ENCODE data around the gene PPP1R16B. TPM values are rescaled to one million over a fixed set of nuclear protein-coding genes. Genes with fewer than 3 reads are reported as not detected.

PPP1R16B gene
- polyA plus RNA-seq, 1 donor from 2014 or later: 1.9 TPM

- Histone ChIP-seq H3K36me3 (ENCODE audit: insufficient read depth, low read length) (peaks cover 3% of the 10 kb centered on the region), H3K9me2 (ENCODE audit: insufficient read depth, low read length) (no peaks in the 10 kb centered on the region)
Measured at GRCh38 chr20:38771621-38772020, 33.9 kb upstream of the PPP1R16B start.

GRCh38 chr20:38774167-38774566, 31.3 kb upstream of the PPP1R16B start:
- Histone ChIP-seq H3K9ac (ENCODE audit: low read length) (no peak overlapping the region), H3K9me2 (ENCODE audit: insufficient read depth, low read length) (no peaks in the 10 kb centered on the region), H2AFZ (ENCODE audit: low read depth, low read length) (no peak overlapping the region), H3K4me2 (ENCODE audit: low read length) (no peak overlapping the region), H3K79me2 (replicated peaks; ENCODE audit: insufficient read depth, low read length) (no peaks in the 10 kb centered on the region), H3K4me3 (ENCODE audit: low read length) (no peak overlapping the region), H3K27me3 (ENCODE audit: insufficient read depth, low read depth, low read length) (no peaks in the 10 kb centered on the region), H4K20me1 (ENCODE audit: insufficient read depth) (no peaks in the 10 kb centered on the region), H3K27ac (ENCODE audit: low read length) (no peak overlapping the region), H3F3A (ENCODE audit: insufficient read depth, low read length, poor library complexity, severe bottlenecking) (no peaks in the 10 kb centered on the region), H3K36me3 (ENCODE audit: insufficient read depth, low read length) (peaks cover 7% of the 10 kb centered on the region), H3K9me3 (ENCODE audit: low read length) (no peaks in the 10 kb centered on the region)
- TF ChIP-seq EZH2 (IDR thresholded peaks at IDR 0.05; ENCODE audit: borderline replicate concordance, insufficient read depth, low read length, poor library complexity, severe bottlenecking) (no peak), TAF1 (IDR thresholded peaks at IDR 0.05; ENCODE audit: low read depth) (no peak)

More at GRCh38 chr20:38771621-38772020, 33.9 kb upstream of the PPP1R16B start:
- Histone ChIP-seq H3K9ac (ENCODE audit: low read length) (no peak overlapping the region), H3K4me2 (ENCODE audit: low read length) (no peak overlapping the region), H3K9me3 (ENCODE audit: low read length) (no peaks in the 10 kb centered on the region), H2AFZ (ENCODE audit: low read depth, low read length) (no peak overlapping the region), H3K4me3 (ENCODE audit: low read length) (no peak overlapping the region), H3K27ac (ENCODE audit: low read length) (no peak overlapping the region), H3K27me3 (ENCODE audit: insufficient read depth, low read depth, low read length) (no peaks in the 10 kb centered on the region), H3F3A (ENCODE audit: insufficient read depth, low read length, poor library complexity, severe bottlenecking) (no peaks in the 10 kb centered on the region), H3K79me2 (replicated peaks; ENCODE audit: insufficient read depth, low read length) (no peaks in the 10 kb centered on the region), H4K20me1 (ENCODE audit: insufficient read depth) (no peaks in the 10 kb centered on the region)
- no peak for TF ChIP-seq TAF1 (IDR thresholded peaks at IDR 0.05; ENCODE audit: low read depth)
- no peak for TF ChIP-seq EP300 (conservative IDR thresholded peaks at IDR 0.05; ENCODE audit: poor library complexity, severe bottlenecking)

- Histone ChIP-seq H3K9ac (ENCODE audit: low read length) (no peak overlapping the region), H3K4me2 (ENCODE audit: low read length) (no peak overlapping the region), H4K20me1 (ENCODE audit: insufficient read depth) (no peaks in the 10 kb centered on the region), H3K36me3 (ENCODE audit: insufficient read depth, low read length) (peaks cover 7% of the 10 kb centered on the region), H3K4me3 (ENCODE audit: low read length) (no peak overlapping the region), H3K79me2 (replicated peaks; ENCODE audit: insufficient read depth, low read length) (no peaks in the 10 kb centered on the region), H3K27me3 (ENCODE audit: insufficient read depth, low read depth, low read length) (no peaks in the 10 kb centered on the region), H3K27ac (ENCODE audit: low read length) (no peak overlapping the region), H2AFZ (ENCODE audit: low read depth, low read length) (no peak overlapping the region), H3K9me2 (ENCODE audit: insufficient read depth, low read length) (no peaks in the 10 kb centered on the region), H3F3A (ENCODE audit: insufficient read depth, low read length, poor library complexity, severe bottlenecking) (no peaks in the 10 kb centered on the region), H3K9me3 (ENCODE audit: low read length) (no peaks in the 10 kb centered on the region)
- no peak for TF ChIP-seq REST (IDR thresholded peaks at IDR 0.05; ENCODE audit: borderline replicate concordance)
- no peak for TF ChIP-seq TAF1 (IDR thresholded peaks at IDR 0.05; ENCODE audit: low read depth)
- no peak for TF ChIP-seq CTCF (IDR thresholded peaks at IDR 0.05; ENCODE audit: poor library complexity, severe bottlenecking)
- no peak for TF ChIP-seq EZH2 (IDR thresholded peaks at IDR 0.05; ENCODE audit: borderline replicate concordance, insufficient read depth, low read length, poor library complexity, severe bottlenecking)
- no peak for TF ChIP-seq EP300 (conservative IDR thresholded peaks at IDR 0.05; ENCODE audit: poor library complexity, severe bottlenecking)
- no peak for TF ChIP-seq MXI1 (conservative IDR thresholded peaks at IDR 0.05; ENCODE audit: poor library complexity, severe bottlenecking)
- TF ChIP-seq POLR2AphosphoS5 (IDR thresholded peaks at IDR 0.05): no peak
- no peak for TF ChIP-seq SMC3 (conservative IDR thresholded peaks at IDR 0.05; ENCODE audit: poor library complexity)
- TF ChIP-seq RAD21 (conservative IDR thresholded peaks at IDR 0.05): no peak
Measured at GRCh38 chr20:38776363-38776762, 29.1 kb upstream of the PPP1R16B start.
